GM12873 (cell line): ENCODE measurements around the gene TAF7.

Experiments
- CTCF ChIP-seq: IDR thresholded peaks from 2 replicates; pipeline ENCODE4 v1.5.1; 2012; ENCODE audit warnings: low read depth, mild to moderate bottlenecking, moderate library complexity, low read length, control low read depth; ENCODE audit not compliant: insufficient read depth; ENCODE audit errors: missing control alignments

TAF7 gene

GRCh38 chr5:141356950-141357349 is 36.4 kb upstream of the TAF7 start:
- TF ChIP-seq CTCF: no peak

- TF ChIP-seq CTCF: no peak
Measured at GRCh38 chr5:141356133-141356532, 35.5 kb upstream of the TAF7 start.

- TF ChIP-seq CTCF: no peak
Measured at GRCh38 chr5:141355641-141356040, 35.1 kb upstream of the TAF7 start.

- peak; percentile 49 for TF ChIP-seq CTCF
Measured at GRCh38 chr5:141354900-141355469, 34.4 kb upstream of the TAF7 start, which contains the start of gene PCDHGA4. PCDHGA4 (plus strand) TSS chr5:141355021; CDS start chr5:141355108, 87 bp downstream.

GRCh38 chr5:141351591-141351990 is 31.0 kb upstream of the TAF7 start:
- TF ChIP-seq CTCF: no peak

GRCh38 chr5:141349917-141350619 is 29.5 kb upstream of the TAF7 start, which contains the start of gene PCDHGB1:
PCDHGB1 (plus strand) TSS chr5:141350099; CDS start chr5:141350261, 162 bp downstream.
- TF ChIP-seq CTCF: peak; percentile 70

- no peak for TF ChIP-seq CTCF
Measured at GRCh38 chr5:141345327-141345726, 24.7 kb upstream of the TAF7 start.
